ENCODE data around the gene HDHD3.
"Not testable (repeated sequence)": the region's sequence is repeated elsewhere in the genome, so short reads cannot be mapped to it uniquely, and the experiment has no call there.

Gene HDHD3

DNA sequence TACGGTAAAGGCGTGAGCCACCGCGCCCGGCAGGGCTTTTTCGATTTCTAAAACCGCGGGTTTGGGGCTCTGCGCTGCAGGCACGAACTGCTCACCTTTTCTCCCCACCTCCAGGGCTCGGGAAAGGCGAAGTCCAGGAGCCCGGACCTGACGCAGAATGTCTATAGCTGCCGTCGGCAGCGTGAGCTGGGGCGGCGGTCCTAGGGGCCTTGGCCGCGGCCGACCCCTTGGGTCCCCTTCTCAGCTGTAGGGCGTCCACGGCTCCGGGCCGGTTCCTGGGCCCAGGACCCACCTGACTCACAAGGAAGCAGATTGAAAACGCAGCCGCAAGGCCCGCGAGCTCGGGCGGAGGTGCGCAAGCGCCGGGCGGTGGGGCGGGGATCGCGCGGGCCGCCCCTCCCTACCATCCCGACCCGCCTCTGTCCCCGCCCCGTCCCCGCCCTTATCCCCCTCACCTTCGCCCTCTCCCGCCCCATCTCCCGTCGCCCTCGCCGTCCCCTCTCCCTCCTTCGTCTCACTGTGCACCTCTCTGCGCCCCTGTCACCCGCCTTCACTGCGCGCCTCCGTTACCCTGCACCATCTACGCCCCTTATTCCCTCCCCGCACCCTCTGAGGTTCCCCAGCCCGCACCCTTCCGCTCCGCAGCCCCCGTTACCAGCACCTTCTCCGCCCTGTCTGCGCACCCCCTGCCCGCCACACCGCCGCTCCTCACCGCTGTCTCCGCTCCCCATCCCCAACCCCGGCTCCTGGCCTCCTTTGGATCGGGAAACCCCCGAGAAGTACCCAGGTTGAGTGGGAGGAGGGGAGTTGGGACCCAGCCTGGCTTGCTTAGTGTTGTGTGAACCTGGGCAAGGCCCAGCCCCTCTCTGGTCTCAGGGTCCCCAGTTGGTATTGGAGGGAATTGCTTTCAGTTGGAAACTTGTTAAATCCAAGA is at the start of gene HDHD3:
TSS of gene HDHD3 (minus strand) at position 353 of the 934 bp plus-strand sequence. CDS start 2,632 bp downstream, outside the sequence.
- peak; percentile 58 to 69 for DNase-seq (ENCODE audit: low read depth in 2 of 2)

DNA sequence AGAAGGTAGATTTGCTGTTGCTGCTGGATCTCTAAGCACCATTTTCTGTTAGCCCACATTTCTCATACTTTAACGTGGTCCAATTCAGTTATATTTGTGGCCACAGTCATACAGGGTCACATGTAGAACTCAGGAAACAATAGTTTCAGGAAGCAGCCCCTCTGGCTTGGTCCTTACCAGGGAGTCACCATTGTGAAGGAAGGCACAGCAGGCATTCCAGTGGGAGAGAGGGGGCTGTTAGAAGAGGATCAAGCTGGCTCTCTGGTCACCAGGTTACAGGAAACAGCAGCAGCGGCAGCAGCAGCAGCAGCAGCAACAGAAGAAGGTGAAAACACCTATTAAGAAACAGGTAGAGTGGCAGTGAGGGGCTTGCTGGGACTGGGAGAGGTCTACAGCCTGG is 48.3 kb upstream of the HDHD3 start:
- DNase-seq (ENCODE audit: low read depth in 2 of 2) = no peak

GRCh38 chr9:113421726-113422125 is 44.9 kb upstream of the HDHD3 start:
- DNase-seq (ENCODE audit: low read depth in 2 of 2) = no peak

DNA sequence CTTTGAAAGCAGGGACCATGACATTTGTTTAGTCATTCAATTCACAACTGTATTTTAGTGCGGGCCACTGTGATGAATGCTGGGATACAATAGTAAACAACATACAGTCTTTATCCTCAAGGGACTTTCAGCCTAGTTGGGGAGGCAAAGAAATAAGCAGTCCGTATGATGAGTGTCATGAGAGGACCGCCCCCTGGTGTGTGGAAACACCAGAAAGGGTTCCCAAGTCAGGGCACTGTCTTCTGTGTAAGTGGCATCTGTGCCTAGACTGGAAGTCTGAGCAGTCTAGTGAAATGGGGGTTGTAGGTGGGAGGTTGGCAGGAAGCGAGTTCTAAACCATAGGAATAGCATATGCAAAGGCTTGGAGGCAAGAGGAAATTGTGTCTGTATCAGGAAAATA is 40.6 kb upstream of the HDHD3 start:
- no peak for DNase-seq (ENCODE audit: low read depth in 2 of 2)

- DNase-seq (ENCODE audit: low read depth in 2 of 2) = no peak
These were observed 39.4 kb upstream of the HDHD3 start for GRCh38 chr9:113416149-113416721.

- peak; percentile 87 to 91 for DNase-seq (ENCODE audit: low read depth in 2 of 2)
These were observed 33.5 kb upstream of the HDHD3 start, which contains the start of the genes C9orf43 and POLE3 for GRCh38 chr9:113410207-113410864. Gene C9orf43 (plus strand): TSS chr9:113410747. CDS start chr9:113413494, 2,747 bp downstream. Gene POLE3 (minus strand): TSS chr9:113410675. CDS start chr9:113410293, 382 bp downstream.

GRCh38 chr9:113409883-113410206 is 33.1 kb upstream of the HDHD3 start:
- DNase-seq (ENCODE audit: low read depth in 2 of 2) = no peak

GRCh38 chr9:113409481-113409880 is 32.7 kb upstream of the HDHD3 start:
- no peak for DNase-seq (ENCODE audit: low read depth in 2 of 2)

- peak in 1 of 2 donors; percentile 11 for DNase-seq (ENCODE audit: low read depth in 2 of 2)
These were observed 30.2 kb upstream of the HDHD3 start for GRCh38 chr9:113406873-113407511.

DNA sequence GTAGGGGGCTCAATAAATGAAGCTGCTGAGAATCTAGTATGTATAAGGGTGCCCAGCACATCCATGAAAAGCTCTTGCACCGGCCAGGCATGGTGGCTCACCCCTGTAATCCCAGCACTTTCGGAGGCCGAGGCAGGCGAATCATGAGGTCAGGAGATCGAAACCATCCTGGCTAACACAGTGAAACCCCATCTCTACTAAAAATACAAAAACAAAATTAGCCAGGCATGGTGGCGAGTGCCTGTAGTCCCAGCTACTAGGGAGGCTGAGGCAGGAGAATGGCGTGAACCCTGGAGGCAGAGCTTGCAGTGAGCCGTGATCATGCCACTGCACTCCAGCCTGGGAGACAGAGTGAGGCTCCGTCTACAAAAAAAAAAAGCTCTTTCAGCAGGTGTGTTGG is 29.6 kb upstream of the HDHD3 start:
- DNase-seq (ENCODE audit: low read depth in 2 of 2) = not testable (repeated sequence)

DNA sequence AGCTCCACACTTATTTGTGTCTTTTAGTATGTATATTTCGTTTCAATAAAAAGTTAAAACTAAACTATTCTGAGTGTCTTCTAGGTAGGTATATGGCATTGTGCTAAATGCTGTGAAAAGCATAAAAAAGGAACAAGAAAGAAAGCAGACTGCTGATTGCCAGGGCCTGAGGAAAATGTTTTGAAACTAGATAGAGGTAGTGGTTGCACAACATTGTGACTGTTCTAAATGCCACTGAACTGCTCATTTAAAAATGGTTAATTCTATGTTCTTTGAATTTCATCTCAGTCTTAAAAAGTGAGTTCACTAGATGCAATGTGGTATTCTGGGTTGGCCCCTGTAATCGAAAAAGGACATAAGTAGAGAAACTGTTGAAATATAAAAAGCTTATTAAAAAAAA is 26.9 kb upstream of the HDHD3 start:
- no peak for DNase-seq (ENCODE audit: low read depth in 2 of 2)

- peak; percentile 98 for DNase-seq (ENCODE audit: low read depth in 2 of 2)
These were observed 24.4 kb upstream of the HDHD3 start, which contains the start of gene ALAD for GRCh38 chr9:113401027-113401792. Gene ALAD (minus strand): TSS chr9:113401284. CDS start chr9:113393559, 7,725 bp downstream.

GRCh38 chr9:113399646-113400200 is 22.9 kb upstream of the HDHD3 start:
- no peak for DNase-seq (ENCODE audit: low read depth in 2 of 2)

- no peak for DNase-seq (ENCODE audit: low read depth in 2 of 2)
These were observed 22.0 kb upstream of the HDHD3 start for GRCh38 chr9:113398796-113399195.

- DNase-seq (ENCODE audit: low read depth in 2 of 2) = no peak
These were observed 20.4 kb upstream of the HDHD3 start for GRCh38 chr9:113397203-113397631.

DNA sequence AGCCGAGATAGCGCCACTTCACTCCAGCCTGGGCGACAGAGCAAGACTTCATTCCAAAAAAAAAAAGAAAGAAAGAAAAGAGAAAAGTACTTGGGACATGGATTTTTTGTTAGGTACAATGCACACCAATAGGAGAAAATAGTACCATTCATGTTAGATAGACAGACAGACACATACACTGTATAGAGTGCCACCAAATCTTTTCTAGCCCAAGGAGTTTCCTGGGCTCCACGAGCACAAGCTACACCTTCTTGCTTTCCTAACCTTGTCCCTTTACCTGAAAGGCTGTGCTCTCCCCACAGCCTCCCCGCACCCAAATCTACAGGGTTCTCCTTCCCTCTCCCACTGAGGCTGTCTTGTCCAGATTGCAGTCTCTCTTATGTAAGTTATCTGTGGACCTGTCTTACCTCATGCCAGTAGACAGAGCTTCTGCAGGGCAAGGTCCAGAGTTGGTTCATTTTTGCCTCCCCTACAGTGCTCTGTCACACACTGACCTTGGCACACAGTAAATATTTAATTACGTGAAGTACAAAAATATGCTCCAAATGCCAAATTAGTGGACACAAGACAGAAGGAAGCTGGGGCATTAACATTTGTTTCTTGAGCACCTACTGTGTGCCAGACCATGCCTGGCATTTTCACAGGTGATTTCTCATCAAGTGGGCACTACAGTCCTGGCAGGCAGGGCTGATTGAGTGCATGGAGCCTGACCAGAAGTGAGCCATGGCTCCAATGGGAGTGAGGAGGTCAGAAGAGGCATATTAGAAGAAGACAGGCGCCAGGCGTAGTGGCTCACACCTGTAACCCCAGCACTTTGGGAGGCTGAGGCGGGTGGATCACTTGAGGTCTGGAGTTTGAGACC is 18.4 kb upstream of the HDHD3 start:
- no peak for DNase-seq (ENCODE audit: low read depth in 2 of 2)

GRCh38 chr9:113393281-113393680 is 16.5 kb upstream of the HDHD3 start:
- no peak for DNase-seq (ENCODE audit: low read depth in 2 of 2)

DNA sequence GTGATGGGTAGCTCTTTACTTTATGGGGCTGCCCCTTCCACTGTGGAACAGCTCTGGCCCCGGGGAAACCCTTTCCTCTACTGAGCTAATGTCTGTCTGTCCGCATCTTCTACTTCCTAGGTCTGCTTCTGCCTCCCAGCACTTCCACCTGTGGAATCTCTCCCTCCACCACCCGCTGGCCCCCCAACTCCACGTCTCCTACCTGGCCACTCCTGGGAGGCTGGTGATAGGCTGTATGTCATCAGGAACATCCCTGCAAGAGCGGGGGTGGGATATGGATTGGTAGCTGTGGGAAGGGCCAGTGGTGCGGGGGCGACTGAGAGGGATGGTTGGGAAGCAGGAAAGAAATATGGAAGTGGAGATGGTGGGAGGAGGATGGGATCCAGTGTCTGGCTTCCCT is 15.1 kb upstream of the HDHD3 start:
- DNase-seq (ENCODE audit: low read depth in 2 of 2) = no peak

DNA sequence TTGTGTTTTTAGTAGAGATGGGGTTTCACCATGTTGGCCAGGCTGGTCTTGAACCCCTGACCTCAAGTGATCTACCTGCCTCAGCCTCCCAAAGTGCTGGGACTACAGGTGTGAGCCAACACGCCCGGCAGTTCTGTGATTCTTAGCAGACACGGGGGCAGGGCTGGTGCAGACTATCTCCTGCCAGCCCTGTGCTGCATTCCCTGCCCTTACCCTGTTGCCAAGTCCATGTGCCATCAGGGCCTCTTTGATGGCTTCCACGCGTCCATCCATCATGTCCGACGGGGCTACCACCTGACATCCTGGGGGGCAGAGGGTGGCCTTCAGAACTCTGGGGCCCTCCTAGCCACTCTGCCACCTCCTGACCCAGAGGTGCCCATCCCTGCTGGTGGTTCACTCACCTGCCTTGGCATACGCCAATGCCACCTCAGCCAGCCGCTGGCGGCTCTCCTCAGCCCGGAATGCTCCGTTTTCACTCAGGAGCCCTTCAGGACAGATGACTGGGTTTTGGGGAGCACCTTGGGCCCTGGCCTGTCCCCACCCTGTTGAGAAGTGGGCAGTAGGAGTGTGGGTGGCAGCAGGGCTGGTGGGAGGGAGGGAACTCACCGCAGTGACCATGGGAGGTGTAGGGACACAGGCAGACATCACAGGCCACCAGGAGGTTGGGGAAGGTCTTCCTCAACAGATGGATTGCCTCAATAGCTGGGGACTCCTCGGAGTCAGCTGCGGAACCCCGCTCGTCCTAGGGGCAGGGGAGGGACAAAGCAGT is 13.6 kb upstream of the HDHD3 start:
- DNase-seq (ENCODE audit: low read depth in 2 of 2) = no peak

All from activated CD8-positive, alpha-beta memory T cell treated with anti-CD3 and anti-CD28 coated beads for 4 hours (primary cell).